Stimulated activated naive CD4-positive, alpha-beta T cell (primary cell): Measurements from ENCODE around the gene AEBP2.

ENCODE experiments used
- DNase-seq, 6 experiments: peaks; one replicate each; lab custom pipeline; 2025; lab: John Stamatoyannopoulos, UW

The AEBP2 gene

DNA sequence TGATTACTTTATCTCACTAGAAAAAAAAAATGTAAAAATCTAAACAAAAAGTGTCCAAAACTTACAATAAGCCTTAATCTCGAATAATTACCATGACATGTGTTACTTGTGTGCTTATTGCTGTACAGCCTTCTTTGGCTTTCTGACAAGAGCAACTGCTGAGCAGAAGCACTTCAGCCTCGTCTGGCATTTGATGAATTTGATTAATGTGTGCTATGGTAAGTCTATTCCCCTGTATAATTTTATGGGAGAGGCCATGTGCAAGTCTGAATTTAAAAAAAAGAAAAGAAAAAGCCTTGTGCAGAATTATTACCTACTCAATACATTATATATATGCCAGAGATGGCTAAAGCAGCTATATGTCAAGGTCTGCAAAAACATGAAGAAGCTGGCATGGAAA lies 113.9 kb downstream of the AEBP2 start:
- DNase-seq: no peak

DNA sequence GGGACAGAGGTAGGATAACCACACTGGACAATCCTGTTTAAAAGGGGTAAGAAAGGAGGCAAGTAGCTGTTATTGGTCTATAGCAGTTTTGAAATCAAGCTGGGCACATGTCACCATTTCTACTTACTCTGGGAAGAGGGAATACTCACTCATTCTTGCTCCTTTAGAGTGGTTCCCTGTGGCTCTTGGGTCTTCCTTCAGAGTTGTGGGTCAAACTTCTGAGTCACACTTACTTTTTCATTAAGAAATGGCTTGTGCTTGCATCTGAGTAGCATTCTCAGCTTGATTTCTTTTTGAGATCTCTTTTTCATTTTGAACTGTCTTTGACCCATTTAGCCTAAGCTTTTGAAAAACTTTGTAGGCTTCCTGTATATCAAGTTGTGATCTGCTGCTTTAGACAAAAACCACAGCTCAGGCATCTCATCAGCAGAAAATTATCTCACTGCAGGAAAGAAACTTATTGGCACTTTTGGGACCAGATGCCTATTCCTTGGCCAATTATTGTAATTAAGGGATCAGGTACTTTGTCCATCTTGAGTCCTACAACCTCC lies 122.2 kb downstream of the AEBP2 start:
- no peak for DNase-seq
